ENCODE measurements around the gene ATRN.

DNA sequence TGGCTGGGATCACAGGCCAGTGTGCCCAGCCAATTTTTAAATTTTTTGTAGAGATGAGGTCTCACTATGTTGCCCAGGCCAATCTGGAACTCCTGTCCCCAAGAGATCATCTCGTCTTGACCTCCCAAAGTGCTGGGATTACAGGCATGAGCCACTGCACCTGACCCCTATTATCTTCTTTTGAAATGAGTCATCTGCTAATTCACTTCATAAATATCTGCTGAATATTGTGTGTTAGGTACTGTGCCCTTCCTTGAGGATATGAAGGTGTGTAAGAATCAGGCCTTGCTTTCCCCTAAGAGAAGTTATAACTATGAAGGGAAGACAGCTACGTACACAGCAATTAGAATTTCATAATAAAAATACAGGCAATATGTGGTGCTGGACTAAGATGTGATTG lies 8.2 kb downstream of the ATRN start:
- TF ChIP-seq POLR2A (IDR thresholded peaks at IDR 0.05; ENCODE audit: low read length) (no peak), GATA1 (IDR thresholded peaks at IDR 0.05; ENCODE audit: low read depth, low read length) (no peak)
